ENCODE data around the gene DIS3L2. TPM values are rescaled to one million over a fixed set of nuclear protein-coding genes. Genes with fewer than 3 reads are reported as not detected.

The DIS3L2 gene
- total and polyA plus RNA-seq, 2 of the 8 experiments (the other 6 are each of a cell fraction or from before 2014, with no cell fraction given): 11.5 to 21.6 TPM

DNA sequence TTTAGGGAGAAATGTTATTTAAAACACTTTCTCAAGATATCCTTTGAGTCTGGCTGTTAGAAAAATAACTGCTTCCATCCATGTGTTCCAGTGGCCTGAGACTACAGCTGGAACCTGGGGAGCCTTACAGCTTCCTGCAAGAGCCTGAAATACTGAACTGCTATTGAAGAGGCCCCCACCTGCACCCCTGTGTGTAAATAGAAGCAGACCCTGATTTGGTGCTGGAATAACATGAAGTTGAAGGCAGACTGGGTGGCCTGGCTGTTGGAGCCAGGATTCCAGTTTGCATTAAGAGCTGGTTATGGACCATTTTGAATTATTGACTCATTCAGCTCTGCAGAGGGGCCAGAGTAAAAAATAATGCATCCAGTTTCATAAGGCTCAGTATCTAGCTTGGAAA is 61.9 kb downstream of the DIS3L2 start:
- H3K36me3 ChIP-seq (ENCODE audit: control insufficient read depth in 2 of 4, insufficient read depth in 4 of 4, low read length in 3 of 4): peaks cover 0 to 8% (median 0%) of the 10 kb centered on the region in 4 experiments; a peak in 2 of 8 replicates
- H2BK15ac ChIP-seq (ENCODE audit: low read length): no peak overlapping the region
- H4K20me1 ChIP-seq (replicated peaks in 1 of 2; ENCODE audit: control insufficient read depth in 1 of 2, insufficient read depth in 2 of 2, low read length in 2 of 2): no peaks in the 10 kb centered on the region
- no peak overlapping the region for H4K91ac ChIP-seq (replicated peaks; ENCODE audit: insufficient read length, low read length)
- no peak overlapping the region for H2BK120ac ChIP-seq (replicated peaks; ENCODE audit: low read depth, low read length)
- no peak overlapping the region for H2BK5ac ChIP-seq (ENCODE audit: low read depth, low read length)
- DNase-seq (ENCODE audit: low read depth in 1 of 2, low spot score in 2 of 2) (no peak), FAIRE-seq (no peak)
- H3K27ac ChIP-seq (ENCODE audit: low read depth, low read length): no peak overlapping the region
- H4K8ac ChIP-seq (ENCODE audit: extremely low read depth, insufficient read depth, low read length): no peak overlapping the region
- no peak overlapping the region for H3K56ac ChIP-seq (replicated peaks; ENCODE audit: insufficient read length, low read depth, low read length)
- H3K79me2 ChIP-seq (ENCODE audit: control insufficient read depth in 1 of 2, insufficient read depth in 2 of 2, low read length in 2 of 2): no peaks in the 10 kb centered on the region
- no peak overlapping the region for H3K9ac ChIP-seq (replicated peaks in 1 of 4; ENCODE audit: extremely low read depth in 1 of 4, low read depth in 3 of 4, low read length in 3 of 4)
- no peak overlapping the region for H3K4me3 ChIP-seq (ENCODE audit: extremely low read depth in 1 of 4, insufficient read depth in 2 of 4, low read depth in 3 of 4, low read length in 4 of 4)
- no peaks in the 10 kb centered on the region for H3K4me1 ChIP-seq (replicated peaks in 1 of 4; ENCODE audit: control insufficient read depth in 3 of 4, insufficient read depth in 4 of 4, low read length in 3 of 4)
- no peaks in the 10 kb centered on the region for H3K27me3 ChIP-seq (replicated peaks in 1 of 4; ENCODE audit: control insufficient read depth in 3 of 4, extremely low read depth in 1 of 4, insufficient read depth in 3 of 4, low read length in 3 of 4)
- H3K23me2 ChIP-seq (ENCODE audit: low read depth, low read length): 0 out of 2 replicates have a peak, but pooled peaks cover 1% of the 10 kb centered on the region
- no peak overlapping the region for H2BK20ac ChIP-seq (ENCODE audit: low read length)
- POLR2A ChIA-PET (ENCODE audit: partially characterized antibody): interaction anchor here (1.0 kb wide), 1 partner anchor 11 kb away, joined by 3 read pairs; no protein-coding TSS in a partner anchor
- H3K14ac ChIP-seq (ENCODE audit: insufficient read length): no peak overlapping the region
- no peak overlapping the region for H4K5ac ChIP-seq (ENCODE audit: insufficient read length, low read depth, low read length)
- no peak overlapping the region for H3K23ac ChIP-seq (ENCODE audit: insufficient read length)
- H2AFZ ChIP-seq (ENCODE audit: low read length): no peak overlapping the region
- H3K9me3 ChIP-seq (ENCODE audit: insufficient read depth in 2 of 2, low read depth in 1 of 2, low read length in 1 of 2): no peaks in the 10 kb centered on the region
- H3K4me2 ChIP-seq (ENCODE audit: insufficient read depth in 1 of 2, low read depth in 2 of 2, low read length in 2 of 2): no peak overlapping the region
- no peak overlapping the region for H2AK5ac ChIP-seq (ENCODE audit: low read depth, low read length)
- H2BK12ac ChIP-seq (ENCODE audit: low read depth, low read length): no peak overlapping the region
- CTCF ChIA-PET (ENCODE audit: partially characterized antibody): interaction anchor here (0.9 to 1.8 kb wide), 8 partner anchors 11 to 312 kb away, joined by 3 to 5 read pairs (median 4); no protein-coding TSS in a partner anchor
- no peaks in the 10 kb centered on the region; the same call in none of the 2 replicates for H3K79me1 ChIP-seq (ENCODE audit: low read depth, low read length)
- no peak overlapping the region for H3K18ac ChIP-seq (ENCODE audit: extremely low read depth, low read length)
- H3K4ac ChIP-seq (replicated peaks; ENCODE audit: insufficient read length, low read depth, low read length): no peak overlapping the region
- TF ChIP-seq EGR1 (IDR thresholded peaks at IDR 0.05; ENCODE audit: borderline replicate concordance, low read depth, low read length) (no peak), TCF12 (IDR thresholded peaks at IDR 0.05; ENCODE audit: low read depth, low read length) (no peak), SIRT6 (IDR thresholded peaks at IDR 0.05; ENCODE audit: low read length) (no peak), SAP30 (IDR thresholded peaks at IDR 0.05; ENCODE audit: insufficient read depth, insufficient replicate concordance, low read length) (no peak), SRF (IDR thresholded peaks at IDR 0.05; ENCODE audit: low read depth, low read length) (no peak), TEAD4 (IDR thresholded peaks at IDR 0.05; ENCODE audit: low read depth, low read length) (no peak), HDAC2 (IDR thresholded peaks at IDR 0.05; ENCODE audit: borderline replicate concordance in 1 of 2, low read depth in 2 of 2, low read length in 2 of 2) (no peak), NANOG (IDR thresholded peaks at IDR 0.05; ENCODE audit: insufficient read depth, low read depth, low read length, poor library complexity, severe bottlenecking) (no peak), CEBPB (IDR thresholded peaks at IDR 0.05; ENCODE audit: low read depth, low read length) (no peak), SP4 (IDR thresholded peaks at IDR 0.05; ENCODE audit: low read length) (no peak), NRF1 (IDR thresholded peaks at IDR 0.05; ENCODE audit: low read depth, low read length) (no peak), SUZ12 (IDR thresholded peaks at IDR 0.05; ENCODE audit: low read length) (no peak), JUND (IDR thresholded peaks at IDR 0.05; ENCODE audit: low read length) (no peak), GABPA (IDR thresholded peaks at IDR 0.05; ENCODE audit: borderline replicate concordance, insufficient read depth, low read length) (no peak), CHD2 (IDR thresholded peaks at IDR 0.05; ENCODE audit: low read length) (no peak), GTF2F1 (IDR thresholded peaks at IDR 0.05; ENCODE audit: borderline replicate concordance, low read depth, low read length) (no peak)

Measured in H1 (cell line).